OCI-LY7 (cell line): ENCODE measurements around the gene THRA. TPM values are rescaled to one million over a fixed set of nuclear protein-coding genes. Genes with fewer than 3 reads are reported as not detected.

Experiments used
- BruUV-seq: library from RNA; stranded (reverse); fragments of 400-500 nt; replicated peaks from 2 replicates; lab custom pipeline; 2021; lab: Mats Ljungman, UMichigan
- CTCF ChIA-PET: fragments of 300-600 bp; sonication (Branson Sonifier 250); formaldehyde crosslinking; loops from one replicate; lab custom pipeline; 2022; ENCODE audit warnings: antibody characterized with exemption; ENCODE audit not compliant: unreplicated experiment; lab: Charles Lee
- POLR2A ChIA-PET: fragments of 300-600 bp; sonication (Branson Sonifier 250); formaldehyde crosslinking; loops from one replicate; lab custom pipeline; 2022; ENCODE audit warnings: antibody characterized with exemption; lab: Charles Lee
- DNase-seq: peaks from one replicate; pipeline ENCODE4 v3.0.0-alpha.2; 2015; ENCODE audit warnings: low spot score
- H2AFZ ChIP-seq: fragments of 200-600 bp; sonication (generic), shearing (Covaris generic); 2 replicates; pipeline ENCODE4 v1.6.1; 2014; ENCODE audit warnings: mild to moderate bottlenecking, antibody characterized with exemption, low read length, moderate library complexity
- H3K27ac ChIP-seq: fragments of 200-600 bp; sonication (generic); 2 replicates; pipeline ENCODE4 v1.5.1; 2014; ENCODE audit warnings: mixed run types, low read depth, mild to moderate bottlenecking, moderate library complexity, low read length, inconsistent platforms; ENCODE audit not compliant: poor library complexity, severe bottlenecking
- H3K36me3 ChIP-seq: fragments of 200-600 bp; sonication (generic); 2 replicates; pipeline ENCODE4 v1.6.1; 2014; ENCODE audit warnings: mild to moderate bottlenecking, antibody characterized with exemption, low read length, moderate library complexity, mixed read lengths; ENCODE audit not compliant: insufficient read depth
- H3K4me1 ChIP-seq: fragments of 200-600 bp; sonication (generic); 2 replicates; pipeline ENCODE4 v1.5.1; 2014; ENCODE audit warnings: mild to moderate bottlenecking, low read length; ENCODE audit not compliant: insufficient read depth, poor library complexity, severe bottlenecking
- H3K4me2 ChIP-seq: fragments of 200-600 bp; sonication (generic); 2 replicates; pipeline ENCODE4 v1.6.1; 2014; ENCODE audit warnings: mild to moderate bottlenecking, low read length
- H3K4me3 ChIP-seq: fragments of 200-600 bp; sonication (generic); 2 replicates; pipeline ENCODE4 v1.5.1; 2014; ENCODE audit warnings: mild to moderate bottlenecking, low read depth, low read length; ENCODE audit not compliant: poor library complexity, severe bottlenecking
- H3K79me2 ChIP-seq: fragments of 200-600 bp; sonication (generic); 2 replicates; pipeline ENCODE4 v1.6.1; 2016; ENCODE audit warnings: low read depth, mild to moderate bottlenecking, low read length, moderate library complexity, mixed read lengths; ENCODE audit not compliant: insufficient read depth
- H3K9me2 ChIP-seq: fragments of 200-600 bp; sonication (generic); 2 replicates; pipeline ENCODE4 v1.6.1; 2016; ENCODE audit warnings: mild to moderate bottlenecking, low read length, mixed read lengths; ENCODE audit not compliant: insufficient read depth
- H3K9me3 ChIP-seq: fragments of 200-600 bp; sonication (generic); 2 replicates; pipeline ENCODE4 v1.6.1; 2014; ENCODE audit warnings: mild to moderate bottlenecking, mixed run types, low read length, mixed read lengths
- H4K20me1 ChIP-seq: fragments of 200-600 bp; sonication (generic); 2 replicates; pipeline ENCODE4 v1.6.1; 2014; ENCODE audit warnings: mild to moderate bottlenecking, antibody characterized with exemption, low read length, moderate library complexity, mixed read lengths; ENCODE audit not compliant: insufficient read depth
- CTCF ChIP-seq: fragments of 200-600 bp; sonication (generic); conservative IDR thresholded peaks from 2 replicates; pipeline ENCODE4 v1.5.1; 2014; ENCODE audit warnings: mild to moderate bottlenecking, antibody characterized with exemption, low read length, moderate library complexity, mixed read lengths
- EZH2phosphoT487 ChIP-seq: fragments of 200-600 bp; sonication (generic); IDR thresholded peaks from 2 replicates; pipeline ENCODE4 v1.6.1; 2018; ENCODE audit warnings: low read depth, borderline replicate concordance, mild to moderate bottlenecking, mixed run types, antibody characterized with exemption, low read length, moderate library complexity, mixed read lengths
- intact Hi-C: fragments of 100-400 bp; cut with micrococcal nuclease; formaldehyde crosslinking; loops from one replicate; pipeline ENCODE4 v1.10.0; 2022; ENCODE audit not compliant: unreplicated experiment
- total RNA-seq, 2 experiments: library from RNA; depleted of rRNA in 1 of 2; stranded (reverse); fragments of >200 nt in 1 of 2; shearing (Covaris generic) in 1 of 2; gene quantifications; 2 replicates each; pipeline ENCODE4 v1.2.3, GENCODE V29; 2014 to 2022

Gene THRA
- total RNA-seq, 2 experiments from 2014 or later: 3.9 to 9.3 TPM

- Histone ChIP-seq H3K9me3 (no peaks in the 10 kb centered on the region), H3K36me3 (no peaks in the 10 kb centered on the region), H4K20me1 (no peaks in the 10 kb centered on the region), H3K4me1 (peaks cover 38% of the 10 kb centered on the region), H3K4me2 (peak overlapping the region; percentile 65; the same call in 1 of the 2 replicates), H2AFZ (no peak overlapping the region), H3K9me2 (no peaks in the 10 kb centered on the region), H3K79me2 (no peaks in the 10 kb centered on the region), H3K4me3 (no peak overlapping the region), H3K27ac (no peak overlapping the region)
- POLR2A ChIA-PET: no interaction called here
- CTCF ChIA-PET: no interaction called here
- TF ChIP-seq EZH2phosphoT487 (no peak), CTCF (no peak)
- no peak for DNase-seq
- no TSS peak for BruUV-seq
- intact Hi-C loops: no loop called here
These were observed 8.0 kb downstream of the THRA start for GRCh38 chr17:40070709-40071312.

GRCh38 chr17:40071313-40072039 is 8.7 kb downstream of the THRA start:
- TF ChIP-seq CTCF (no peak), EZH2phosphoT487 (no peak)
- Histone ChIP-seq H3K36me3 (no peaks in the 10 kb centered on the region), H3K4me2 (no peak overlapping the region), H3K9me2 (no peaks in the 10 kb centered on the region), H3K27ac (no peak overlapping the region), H3K79me2 (no peaks in the 10 kb centered on the region), H3K4me1 (peaks cover 40% of the 10 kb centered on the region), H3K9me3 (no peaks in the 10 kb centered on the region), H2AFZ (no peak overlapping the region), H4K20me1 (no peaks in the 10 kb centered on the region), H3K4me3 (no peak overlapping the region)
- no peak for DNase-seq
- no TSS peak for BruUV-seq
- CTCF ChIA-PET: no interaction called here
- intact Hi-C loops: no loop called here
- POLR2A ChIA-PET: no interaction called here
